K562 (cell line): ENCODE measurements around the gene UBE2J2. TPM values are rescaled to one million over a fixed set of nuclear protein-coding genes. Genes with fewer than 3 reads are reported as not detected.

Experiments used
- KDM4B ChIP-seq, 2 experiments: fragments of 450-650 bp in 1 of 2; sonication (generic) in 1 of 2; IDR thresholded peaks; 2 replicates each; pipeline ENCODE4 v1.6.1; 2016 to 2017; ENCODE audit warnings: borderline replicate concordance in 2 of 2, antibody characterized with exemption in 1 of 2, low read depth in 1 of 2, mild to moderate bottlenecking in 1 of 2
- KLF1 ChIP-seq: fragments of 450-650 bp; IDR thresholded peaks from 2 replicates; pipeline ENCODE4 v1.6.1; 2016; ENCODE audit warnings: missing genetic modification characterization, missing compliant biosample characterization
- PPARD ChIP-seq: fragments of 250-450 bp; sonication (Bioruptor Pico); IDR thresholded peaks from 2 replicates; pipeline ENCODE4 v1.8.0; 2022; ENCODE audit warnings: inconsistent platforms, mild to moderate bottlenecking, moderate library complexity
- RBFOX2 ChIP-seq: fragments of 200-400 bp; formaldehyde crosslinking; IDR thresholded peaks from 2 replicates; pipeline ENCODE4 v1.6.1; 2017; ENCODE audit warnings: low read depth, mild to moderate bottlenecking, low read length, moderate library complexity
- SRSF3 ChIP-seq: fragments of 200-400 bp; formaldehyde crosslinking; IDR thresholded peaks from 2 replicates; pipeline ENCODE4 v1.6.1; 2016; ENCODE audit warnings: mild to moderate bottlenecking, low read length, moderate library complexity; ENCODE audit not compliant: insufficient read depth
- TCF7L2 ChIP-seq: fragments of 150-350 bp; IDR thresholded peaks from 2 replicates; pipeline ENCODE4 v1.6.1; 2016; ENCODE audit warnings: low read depth, mild to moderate bottlenecking, low read length, moderate library complexity
- TRIM28 ChIP-seq: fragments of 450-650 bp; IDR thresholded peaks from 2 replicates; pipeline ENCODE4 v1.6.1; 2017
- ZNF175 ChIP-seq: fragments of 200-800 bp; sonication (Bioruptor generic); IDR thresholded peaks from 2 replicates; pipeline ENCODE4 v1.6.1; 2016; ENCODE audit warnings: low read depth, mild to moderate bottlenecking, missing genetic modification characterization, missing compliant biosample characterization
- ZNF239 ChIP-seq: fragments of 250-450 bp; sonication (Bioruptor Pico); IDR thresholded peaks from 2 replicates; pipeline ENCODE4 v1.4.0; 2020; ENCODE audit warnings: mild to moderate bottlenecking
- polyA plus RNA-seq, 8 experiments: library from polyadenylated mRNA; depleted of rRNA in 4 of 8; stranded (reverse) in 5 of 8; unstranded in 3 of 8; fragments of >200 nt; fragmentation: Nextera tagmentation in 2 of 8; fragmentation: Illumina TruSeq in 1 of 8; extraction: Ambion mirVana in 2 of 8; extraction: Trizol in 1 of 8; gene quantifications; 2 replicates each; pipeline versions ENCODE4 v1.2.1 to v1.2.3, GENCODE V29; 2011 to 2014; ENCODE audit warnings: inconsistent platforms in 1 of 8, missing spikeins in 1 of 8
- total RNA-seq, 7 experiments: library from RNA; depleted of rRNA in 6 of 7; stranded (reverse); fragments of >200 nt in 6 of 7; fragmentation: Illumina TruSeq in 2 of 7; extraction: Trizol in 2 of 7; gene quantifications; 2 replicates each; pipeline versions ENCODE4 v1.2.1 to v1.2.3, GENCODE V29; 2011 to 2021; ENCODE audit warnings: low replicate concordance in 1 of 7
- TF ChIP-seq, protein P1 (sequence below): fragments of 450-650 bp; IDR thresholded peaks from 2 replicates; pipeline ENCODE4 v1.6.1; 2016; ENCODE audit warnings: mild to moderate bottlenecking, moderate library complexity
- TF ChIP-seq, protein P2 (sequence below): IDR thresholded peaks from 2 replicates; pipeline ENCODE4 v1.6.1; 2011; ENCODE audit warnings: borderline replicate concordance, low read depth, mild to moderate bottlenecking, moderate library complexity, low read length; ENCODE audit not compliant: insufficient read depth, poor library complexity, severe bottlenecking
- TF ChIP-seq, protein P3 (sequence below), 2 experiments: fragments of 250-450 bp in 1 of 2; fragments of 450-650 bp in 1 of 2; sonication (Bioruptor Pico) in 1 of 2; IDR thresholded peaks; 2 replicates each; pipeline versions ENCODE4 v1.6.1 to v1.8.0; 2016 to 2021; ENCODE audit warnings: mild to moderate bottlenecking in 2 of 2, moderate library complexity in 2 of 2, missing compliant biosample characterization in 1 of 2, missing genetic modification characterization in 1 of 2

UBE2J2 gene
- total and polyA plus RNA-seq, 9 of the 15 experiments (the other 6 are each of a cell fraction or from before 2014, with no cell fraction given): 0.93 to 112 (median 75.5) TPM

DNA sequence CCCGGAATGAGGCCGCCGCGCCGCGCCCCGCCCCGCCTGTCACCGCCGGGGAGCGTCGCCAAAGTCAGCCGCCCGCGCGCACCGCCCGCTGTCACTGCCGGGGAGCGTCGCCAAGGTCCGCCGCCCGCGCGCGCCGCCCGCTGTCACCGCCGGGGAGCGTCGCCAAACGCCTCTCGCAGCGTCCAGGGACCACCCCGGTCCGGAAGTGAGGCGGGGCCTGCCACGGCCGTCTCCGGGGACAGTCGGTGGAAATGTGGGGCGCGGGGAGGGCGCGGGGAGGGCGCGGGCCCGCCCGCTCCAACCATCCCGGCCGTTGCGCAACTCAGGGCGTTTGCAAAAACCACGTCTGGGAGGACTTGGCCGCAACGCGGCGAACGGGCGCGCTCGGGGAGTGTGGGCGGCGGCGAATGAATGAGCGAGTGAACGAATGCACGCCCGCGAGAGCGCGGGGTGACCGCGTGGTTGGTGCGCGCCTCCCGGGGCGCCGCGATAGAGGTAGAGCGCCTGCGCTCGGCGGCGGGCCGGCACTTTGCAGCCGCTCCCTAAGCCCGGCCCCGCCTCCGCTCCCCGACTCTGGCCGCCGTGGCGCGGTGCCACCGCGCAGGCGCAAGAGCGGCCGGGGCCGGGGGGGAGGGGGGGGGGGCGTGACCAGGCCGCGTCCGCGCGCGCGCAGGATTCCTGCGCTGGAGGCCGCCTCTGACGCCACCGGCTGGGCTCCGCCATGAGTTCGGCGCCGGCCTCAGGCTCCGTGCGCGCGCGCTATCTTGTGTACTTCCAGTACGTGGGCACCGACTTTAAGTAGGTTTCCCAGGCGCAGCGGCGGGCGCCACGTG, 34.5 kb upstream of the UBE2J2 start, which contains the start of the genes ACAP3 and PUSL1 (continued):
- TF ChIP-seq, protein P1, sequence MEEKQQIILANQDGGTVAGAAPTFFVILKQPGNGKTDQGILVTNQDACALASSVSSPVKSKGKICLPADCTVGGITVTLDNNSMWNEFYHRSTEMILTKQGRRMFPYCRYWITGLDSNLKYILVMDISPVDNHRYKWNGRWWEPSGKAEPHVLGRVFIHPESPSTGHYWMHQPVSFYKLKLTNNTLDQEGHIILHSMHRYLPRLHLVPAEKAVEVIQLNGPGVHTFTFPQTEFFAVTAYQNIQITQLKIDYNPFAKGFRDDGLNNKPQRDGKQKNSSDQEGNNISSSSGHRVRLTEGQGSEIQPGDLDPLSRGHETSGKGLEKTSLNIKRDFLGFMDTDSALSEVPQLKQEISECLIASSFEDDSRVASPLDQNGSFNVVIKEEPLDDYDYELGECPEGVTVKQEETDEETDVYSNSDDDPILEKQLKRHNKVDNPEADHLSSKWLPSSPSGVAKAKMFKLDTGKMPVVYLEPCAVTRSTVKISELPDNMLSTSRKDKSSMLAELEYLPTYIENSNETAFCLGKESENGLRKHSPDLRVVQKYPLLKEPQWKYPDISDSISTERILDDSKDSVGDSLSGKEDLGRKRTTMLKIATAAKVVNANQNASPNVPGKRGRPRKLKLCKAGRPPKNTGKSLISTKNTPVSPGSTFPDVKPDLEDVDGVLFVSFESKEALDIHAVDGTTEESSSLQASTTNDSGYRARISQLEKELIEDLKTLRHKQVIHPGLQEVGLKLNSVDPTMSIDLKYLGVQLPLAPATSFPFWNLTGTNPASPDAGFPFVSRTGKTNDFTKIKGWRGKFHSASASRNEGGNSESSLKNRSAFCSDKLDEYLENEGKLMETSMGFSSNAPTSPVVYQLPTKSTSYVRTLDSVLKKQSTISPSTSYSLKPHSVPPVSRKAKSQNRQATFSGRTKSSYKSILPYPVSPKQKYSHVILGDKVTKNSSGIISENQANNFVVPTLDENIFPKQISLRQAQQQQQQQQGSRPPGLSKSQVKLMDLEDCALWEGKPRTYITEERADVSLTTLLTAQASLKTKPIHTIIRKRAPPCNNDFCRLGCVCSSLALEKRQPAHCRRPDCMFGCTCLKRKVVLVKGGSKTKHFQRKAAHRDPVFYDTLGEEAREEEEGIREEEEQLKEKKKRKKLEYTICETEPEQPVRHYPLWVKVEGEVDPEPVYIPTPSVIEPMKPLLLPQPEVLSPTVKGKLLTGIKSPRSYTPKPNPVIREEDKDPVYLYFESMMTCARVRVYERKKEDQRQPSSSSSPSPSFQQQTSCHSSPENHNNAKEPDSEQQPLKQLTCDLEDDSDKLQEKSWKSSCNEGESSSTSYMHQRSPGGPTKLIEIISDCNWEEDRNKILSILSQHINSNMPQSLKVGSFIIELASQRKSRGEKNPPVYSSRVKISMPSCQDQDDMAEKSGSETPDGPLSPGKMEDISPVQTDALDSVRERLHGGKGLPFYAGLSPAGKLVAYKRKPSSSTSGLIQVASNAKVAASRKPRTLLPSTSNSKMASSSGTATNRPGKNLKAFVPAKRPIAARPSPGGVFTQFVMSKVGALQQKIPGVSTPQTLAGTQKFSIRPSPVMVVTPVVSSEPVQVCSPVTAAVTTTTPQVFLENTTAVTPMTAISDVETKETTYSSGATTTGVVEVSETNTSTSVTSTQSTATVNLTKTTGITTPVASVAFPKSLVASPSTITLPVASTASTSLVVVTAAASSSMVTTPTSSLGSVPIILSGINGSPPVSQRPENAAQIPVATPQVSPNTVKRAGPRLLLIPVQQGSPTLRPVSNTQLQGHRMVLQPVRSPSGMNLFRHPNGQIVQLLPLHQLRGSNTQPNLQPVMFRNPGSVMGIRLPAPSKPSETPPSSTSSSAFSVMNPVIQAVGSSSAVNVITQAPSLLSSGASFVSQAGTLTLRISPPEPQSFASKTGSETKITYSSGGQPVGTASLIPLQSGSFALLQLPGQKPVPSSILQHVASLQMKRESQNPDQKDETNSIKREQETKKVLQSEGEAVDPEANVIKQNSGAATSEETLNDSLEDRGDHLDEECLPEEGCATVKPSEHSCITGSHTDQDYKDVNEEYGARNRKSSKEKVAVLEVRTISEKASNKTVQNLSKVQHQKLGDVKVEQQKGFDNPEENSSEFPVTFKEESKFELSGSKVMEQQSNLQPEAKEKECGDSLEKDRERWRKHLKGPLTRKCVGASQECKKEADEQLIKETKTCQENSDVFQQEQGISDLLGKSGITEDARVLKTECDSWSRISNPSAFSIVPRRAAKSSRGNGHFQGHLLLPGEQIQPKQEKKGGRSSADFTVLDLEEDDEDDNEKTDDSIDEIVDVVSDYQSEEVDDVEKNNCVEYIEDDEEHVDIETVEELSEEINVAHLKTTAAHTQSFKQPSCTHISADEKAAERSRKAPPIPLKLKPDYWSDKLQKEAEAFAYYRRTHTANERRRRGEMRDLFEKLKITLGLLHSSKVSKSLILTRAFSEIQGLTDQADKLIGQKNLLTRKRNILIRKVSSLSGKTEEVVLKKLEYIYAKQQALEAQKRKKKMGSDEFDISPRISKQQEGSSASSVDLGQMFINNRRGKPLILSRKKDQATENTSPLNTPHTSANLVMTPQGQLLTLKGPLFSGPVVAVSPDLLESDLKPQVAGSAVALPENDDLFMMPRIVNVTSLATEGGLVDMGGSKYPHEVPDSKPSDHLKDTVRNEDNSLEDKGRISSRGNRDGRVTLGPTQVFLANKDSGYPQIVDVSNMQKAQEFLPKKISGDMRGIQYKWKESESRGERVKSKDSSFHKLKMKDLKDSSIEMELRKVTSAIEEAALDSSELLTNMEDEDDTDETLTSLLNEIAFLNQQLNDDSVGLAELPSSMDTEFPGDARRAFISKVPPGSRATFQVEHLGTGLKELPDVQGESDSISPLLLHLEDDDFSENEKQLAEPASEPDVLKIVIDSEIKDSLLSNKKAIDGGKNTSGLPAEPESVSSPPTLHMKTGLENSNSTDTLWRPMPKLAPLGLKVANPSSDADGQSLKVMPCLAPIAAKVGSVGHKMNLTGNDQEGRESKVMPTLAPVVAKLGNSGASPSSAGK: peak; percentile 63; the same call in 1 of the 2 replicates
- TF ChIP-seq PPARD (CRISPR knock-in tag) (no peak), ZNF175 (CRISPR knock-in tag) (0 out of 2 replicates have a peak, but pooled peaks have one; percentile 30), KLF1 (tag) (peak; percentile 85), KDM4B (IDR thresholded peaks at IDR 0.05; ENCODE audit: borderline replicate concordance in 2 of 2, low read depth in 1 of 2) (no peak), TRIM28 (no peak; the same call in 1 of the 2 replicates), ZNF239 (no peak), SRSF3 (no peak), RBFOX2 (peak; percentile 82), TCF7L2 (no peak)
- TF ChIP-seq, protein P2, sequence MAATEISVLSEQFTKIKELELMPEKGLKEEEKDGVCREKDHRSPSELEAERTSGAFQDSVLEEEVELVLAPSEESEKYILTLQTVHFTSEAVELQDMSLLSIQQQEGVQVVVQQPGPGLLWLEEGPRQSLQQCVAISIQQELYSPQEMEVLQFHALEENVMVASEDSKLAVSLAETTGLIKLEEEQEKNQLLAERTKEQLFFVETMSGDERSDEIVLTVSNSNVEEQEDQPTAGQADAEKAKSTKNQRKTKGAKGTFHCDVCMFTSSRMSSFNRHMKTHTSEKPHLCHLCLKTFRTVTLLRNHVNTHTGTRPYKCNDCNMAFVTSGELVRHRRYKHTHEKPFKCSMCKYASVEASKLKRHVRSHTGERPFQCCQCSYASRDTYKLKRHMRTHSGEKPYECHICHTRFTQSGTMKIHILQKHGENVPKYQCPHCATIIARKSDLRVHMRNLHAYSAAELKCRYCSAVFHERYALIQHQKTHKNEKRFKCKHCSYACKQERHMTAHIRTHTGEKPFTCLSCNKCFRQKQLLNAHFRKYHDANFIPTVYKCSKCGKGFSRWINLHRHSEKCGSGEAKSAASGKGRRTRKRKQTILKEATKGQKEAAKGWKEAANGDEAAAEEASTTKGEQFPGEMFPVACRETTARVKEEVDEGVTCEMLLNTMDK: no peak
- TF ChIP-seq, protein P3, sequence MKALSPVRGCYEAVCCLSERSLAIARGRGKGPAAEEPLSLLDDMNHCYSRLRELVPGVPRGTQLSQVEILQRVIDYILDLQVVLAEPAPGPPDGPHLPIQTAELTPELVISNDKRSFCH (CRISPR knock-in tag; IDR thresholded peaks at IDR 0.05): no peak
- TF ChIP-seq, protein P3 (tag; IDR thresholded peaks at IDR 0.05): peak; percentile 63; the same call in 1 of the 2 replicates
